Stimulated activated CD4-positive, alpha-beta T cell treated with anti-CD3 and anti-CD28 coated beads, Interleukin-12 subunit alpha, Interleukin-12 subunit beta, amount 100 ng/mL, for 48 hours (primary cell): ENCODE results near the gene COMT.
"Not testable (repeated sequence)": the region's sequence is repeated elsewhere in the genome, so short reads cannot be mapped to it uniquely, and the experiment has no call there.

ENCODE experiments used
- DNase-seq, 3 donors: peaks; one replicate each; pipeline ENCODE4 v3.0.0-alpha.2; 2020; ENCODE audit warnings: low read depth in 2 of 3, low spot score in 1 of 3

The COMT gene

GRCh38 chr22:19907902-19908301, 33.7 kb upstream of the COMT start:
- not testable (repeated sequence) for DNase-seq

- DNase-seq = peak; percentile 70 to 78 (median 74)
Measured at GRCh38 chr22:19909350-19910179, 32.0 kb upstream of the COMT start.

GRCh38 chr22:19910180-19910744, 31.3 kb upstream of the COMT start:
- DNase-seq = no peak

GRCh38 chr22:19911540-19912270, 29.9 kb upstream of the COMT start:
- DNase-seq = no peak

GRCh38 chr22:19912271-19912999, 29.1 kb upstream of the COMT start:
- no peak for DNase-seq

- DNase-seq = no peak
Measured at GRCh38 chr22:19913337-19913936, 28.1 kb upstream of the COMT start.

- DNase-seq = no peak
Measured at GRCh38 chr22:19914201-19914943, 27.2 kb upstream of the COMT start.

GRCh38 chr22:19915287-19915954, 26.2 kb upstream of the COMT start:
- no peak for DNase-seq

- DNase-seq = no peak
Measured at GRCh38 chr22:19916006-19916405, 25.6 kb upstream of the COMT start.

GRCh38 chr22:19916941-19917340, 24.6 kb upstream of the COMT start:
- DNase-seq = no peak

- no peak for DNase-seq
Measured at GRCh38 chr22:19917389-19918138, 24.0 kb upstream of the COMT start.

- DNase-seq = no peak
Measured at GRCh38 chr22:19918332-19919106, 23.1 kb upstream of the COMT start.

GRCh38 chr22:19919701-19920363, 21.7 kb upstream of the COMT start:
- DNase-seq = no peak

GRCh38 chr22:19921544-19922081, 20.0 kb upstream of the COMT start:
- DNase-seq = no peak

- DNase-seq = no peak
Measured at GRCh38 chr22:19923914-19924513, 17.6 kb upstream of the COMT start.

- not testable (repeated sequence) for DNase-seq
Measured at GRCh38 chr22:19926028-19926427, 15.5 kb upstream of the COMT start.

- no peak for DNase-seq
Measured at GRCh38 chr22:19927696-19928095, 13.9 kb upstream of the COMT start.
